T-helper 2 cell (primary cell): ENCODE data around the gene FAM53A.
"Not testable (repeated sequence)": the region's sequence is repeated elsewhere in the genome, so short reads cannot be mapped to it uniquely, and the experiment has no call there.

Experiments used
- DNase-seq, 5 experiments: peaks; one replicate each; pipeline versions ENCODE4 v3.0.0 to v3.0.0-alpha.2; 2012 to 2022

The FAM53A gene

DNA sequence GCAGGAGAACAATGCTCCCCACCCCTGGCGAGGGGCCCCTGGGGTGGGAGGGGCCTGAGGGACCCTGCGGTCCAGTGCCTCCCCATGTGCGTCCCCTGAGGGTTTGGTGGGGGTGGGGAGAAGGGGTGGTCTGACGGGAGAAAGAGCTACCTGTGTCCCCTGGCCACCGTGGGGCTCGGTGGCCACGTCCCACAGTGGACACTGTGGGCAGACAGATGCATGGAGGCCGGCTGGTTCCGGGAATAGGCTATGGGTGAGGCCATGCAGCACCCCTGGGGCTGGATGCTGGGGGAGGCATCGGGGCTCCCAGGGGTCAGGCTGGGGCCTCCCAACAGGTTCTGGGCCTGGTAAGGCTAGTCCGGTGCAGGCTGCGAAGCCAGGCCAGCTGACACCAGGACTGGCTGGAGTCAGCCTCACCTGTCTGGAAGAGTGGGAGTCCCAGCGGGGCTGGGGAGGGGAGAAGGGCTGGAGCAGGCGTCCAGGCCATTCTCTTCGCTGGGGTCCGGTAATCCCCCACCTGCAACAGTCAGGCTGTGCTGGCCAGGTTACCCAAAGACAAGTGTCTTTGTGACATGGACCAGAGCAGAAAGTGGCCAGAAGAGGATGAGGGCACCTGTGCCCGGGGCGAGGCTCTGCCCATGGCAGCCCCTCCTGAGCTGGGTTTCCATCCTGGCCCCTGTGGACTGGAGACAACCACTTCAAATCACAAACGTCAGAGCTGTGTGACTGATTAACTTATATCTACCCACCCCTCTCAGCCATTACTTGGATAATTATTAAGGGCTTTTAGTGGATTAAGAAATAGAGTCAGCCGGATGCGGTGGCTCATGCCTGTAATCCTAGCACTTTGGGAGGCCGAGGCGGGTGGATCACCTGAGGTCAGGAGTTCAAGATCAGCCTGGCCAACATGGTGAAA lies 1.4 kb upstream of the FAM53A start:
- no peak for DNase-seq

DNA sequence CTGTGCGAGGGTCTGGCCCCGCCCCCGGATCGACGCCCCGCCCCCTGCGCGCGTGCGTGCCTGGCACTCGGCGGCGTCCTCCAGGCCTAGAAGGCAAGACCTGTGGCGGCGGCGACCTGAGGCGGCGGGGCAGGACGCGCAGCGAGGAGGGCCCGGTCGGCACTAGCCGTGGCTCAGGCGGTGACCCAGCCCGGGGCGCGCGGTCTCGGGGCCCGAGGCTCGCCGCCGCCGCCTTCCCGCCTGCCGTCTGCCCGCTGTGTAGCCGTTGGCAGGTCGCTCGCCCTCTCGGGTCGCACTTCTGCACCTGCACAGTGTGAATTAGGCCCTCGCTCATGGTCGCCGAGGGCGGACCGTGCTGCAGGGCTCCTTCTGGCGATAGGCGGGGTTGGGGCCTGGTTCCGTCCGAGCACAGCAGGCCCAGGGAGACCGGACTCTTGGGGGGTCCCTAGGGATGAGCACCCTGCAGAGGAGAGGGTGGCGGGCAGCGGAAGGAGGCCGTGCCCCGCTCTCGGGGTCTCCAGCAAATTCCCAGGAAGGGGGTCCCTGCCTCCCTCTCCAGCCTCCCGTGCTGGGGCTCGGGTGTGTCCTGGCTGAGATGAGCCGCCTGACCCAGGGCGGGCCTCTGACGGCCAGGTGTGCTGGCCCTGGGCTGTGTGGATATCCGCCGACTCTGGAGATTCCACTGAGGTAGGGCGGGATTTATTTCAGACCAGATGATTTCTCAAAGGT lies 557 bp upstream of the FAM53A start:
- DNase-seq = peak in 2 of 5 experiments; percentile 92 to 95

DNA sequence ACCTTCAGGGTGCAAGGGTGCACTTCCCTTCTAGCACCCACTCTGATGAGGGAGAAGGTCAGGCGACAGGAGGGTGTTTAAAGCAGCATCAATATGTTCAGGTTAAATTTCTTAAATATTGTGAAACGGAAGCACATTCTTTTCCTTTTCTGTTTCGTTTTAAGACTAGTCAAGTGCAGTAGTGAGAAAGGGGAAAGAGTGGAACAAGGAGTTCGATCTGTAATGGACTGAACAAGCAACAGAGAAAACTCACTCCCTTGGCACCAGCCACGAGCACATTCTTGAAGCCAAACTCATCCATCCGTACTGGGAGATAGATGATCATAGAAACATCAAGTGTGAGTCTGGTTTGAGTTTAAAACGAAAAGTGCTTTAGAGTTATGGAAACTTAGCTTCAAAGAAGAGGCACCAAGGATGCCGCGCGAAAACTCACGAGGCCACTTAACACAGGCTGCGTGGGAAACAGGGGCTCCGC lies 815 bp downstream of the FAM53A start:
- DNase-seq = peak in 1 of 5 experiments; percentile 24

DNA sequence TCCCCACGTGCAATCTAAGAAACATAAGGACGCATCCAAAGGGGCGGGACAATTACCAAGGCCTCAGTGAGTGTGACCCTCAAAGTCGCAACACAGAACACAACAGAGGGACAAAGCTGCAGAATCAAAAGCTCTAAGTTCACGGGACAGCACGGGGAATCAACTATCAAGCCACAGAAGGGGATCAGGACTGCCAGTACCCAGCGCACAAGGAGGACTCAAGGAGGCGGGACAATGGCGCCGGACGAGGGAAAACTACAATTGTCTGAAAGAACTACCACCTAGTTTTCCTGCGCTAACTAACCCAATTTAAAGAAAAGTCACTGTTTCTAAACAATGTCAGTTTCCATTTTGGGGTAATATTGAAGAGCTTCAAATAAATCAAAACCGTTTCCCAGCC lies 1.3 kb downstream of the FAM53A start:
- no peak for DNase-seq

DNA sequence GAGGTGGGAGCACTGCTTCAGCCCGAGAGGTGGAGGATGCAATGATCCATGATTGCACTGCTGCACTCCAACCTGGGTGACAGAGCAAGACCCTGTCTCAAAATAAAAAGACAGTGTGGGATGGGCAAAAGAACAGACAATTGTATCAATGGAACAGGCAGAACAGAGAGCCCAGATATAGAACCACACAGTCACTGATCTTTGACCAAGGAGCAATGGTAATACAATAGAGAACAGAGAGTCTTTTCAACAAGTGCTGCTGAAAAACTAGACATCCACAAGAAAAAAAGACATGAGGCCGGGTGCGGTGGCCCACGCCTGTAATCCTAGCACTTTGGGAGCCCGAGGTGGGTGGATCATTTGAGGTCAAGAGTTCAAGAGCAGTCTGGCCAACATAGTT lies 5.9 kb downstream of the FAM53A start:
- no peak for DNase-seq

DNA sequence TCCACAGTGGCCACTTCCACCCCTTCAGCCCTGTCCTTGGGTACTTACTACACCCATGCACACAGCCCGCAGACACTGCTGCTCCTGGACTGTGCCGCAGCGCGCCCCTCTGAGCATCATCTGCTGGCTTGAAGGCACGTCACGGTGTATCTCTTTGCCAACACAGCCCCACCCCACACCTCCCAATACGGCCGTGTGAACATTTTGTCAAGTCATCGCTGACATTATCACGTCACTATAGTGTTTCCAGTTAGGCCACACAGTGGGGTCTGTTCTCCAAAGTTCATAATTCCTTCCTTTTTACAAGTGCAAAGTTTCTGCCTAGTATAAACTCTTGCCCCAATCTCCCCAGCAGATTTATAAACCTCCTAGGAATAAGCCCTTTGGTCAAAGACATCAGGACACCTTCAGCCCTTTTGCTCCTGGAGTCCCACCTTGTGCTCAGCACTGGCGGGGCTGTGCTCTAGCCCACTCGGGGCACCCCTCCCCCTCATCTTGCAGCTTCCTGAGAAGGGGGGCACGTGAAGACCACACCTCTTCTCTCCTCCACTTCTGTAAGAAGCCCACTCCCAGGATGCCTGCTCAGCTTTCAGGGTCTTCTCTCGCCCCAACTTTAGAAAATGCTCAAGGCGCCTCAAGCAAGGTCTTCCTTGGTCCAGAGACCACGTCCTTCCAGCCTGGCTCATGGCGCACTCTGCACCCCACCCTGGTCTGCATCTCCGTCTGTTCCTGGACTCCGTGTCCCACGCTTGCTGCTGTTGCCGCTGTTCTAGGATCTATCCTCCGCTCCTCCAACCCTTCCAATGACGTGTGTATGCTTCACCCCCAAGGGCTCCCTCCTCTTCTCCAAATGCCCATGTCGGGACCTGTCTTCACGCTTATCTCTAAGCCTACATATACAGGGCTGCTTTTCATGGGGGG lies 7.2 kb downstream of the FAM53A start:
- no peak for DNase-seq

DNA sequence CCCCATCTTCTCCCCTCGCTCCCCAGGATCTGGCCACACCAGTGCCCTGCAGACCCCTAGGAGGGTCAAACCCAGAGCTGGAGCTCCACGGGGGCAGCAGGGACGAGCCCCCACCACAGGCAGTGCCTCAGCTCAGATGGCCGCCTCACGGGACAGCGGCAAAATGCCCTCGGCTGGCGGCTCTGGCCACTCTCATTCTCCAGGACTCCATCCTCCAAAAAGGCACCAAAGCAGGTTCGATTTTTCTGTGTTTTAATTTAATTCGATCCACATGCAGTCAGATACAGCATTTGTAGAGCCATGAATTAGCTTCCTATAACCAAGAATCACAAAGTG lies 8.3 kb downstream of the FAM53A start:
- DNase-seq = no peak

DNA sequence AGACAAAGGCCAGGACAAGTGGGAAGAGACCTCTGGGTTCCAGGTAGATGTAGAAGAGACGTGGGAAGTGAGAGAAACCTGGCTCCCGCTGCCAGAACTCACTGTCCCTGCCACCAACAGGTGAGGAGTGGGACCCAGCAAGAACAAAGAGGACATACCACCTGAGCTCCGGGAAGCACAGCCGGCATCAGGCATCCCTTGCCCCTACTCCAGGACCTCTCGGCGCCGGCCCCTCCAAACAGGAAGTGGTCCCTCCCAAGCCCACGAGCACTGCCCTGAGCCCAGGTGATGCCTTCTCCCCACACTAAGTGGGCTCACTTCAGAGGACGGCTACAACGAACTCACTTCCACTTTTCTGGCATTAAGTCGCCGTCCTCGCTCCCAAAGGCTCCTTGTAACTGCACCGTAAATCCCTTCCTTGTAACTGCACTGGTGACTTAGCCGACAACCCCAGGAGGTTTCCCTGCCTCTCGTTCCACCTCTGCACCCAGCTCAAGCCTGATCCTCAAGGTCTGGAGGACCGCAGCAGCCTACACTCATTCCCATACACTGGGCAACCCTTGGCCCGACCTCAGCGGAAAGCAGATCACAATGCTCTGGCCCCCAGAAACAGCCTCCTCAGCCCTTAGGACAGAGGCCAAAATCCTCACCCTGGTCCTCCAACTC lies 8.8 kb downstream of the FAM53A start:
- no peak for DNase-seq

DNA sequence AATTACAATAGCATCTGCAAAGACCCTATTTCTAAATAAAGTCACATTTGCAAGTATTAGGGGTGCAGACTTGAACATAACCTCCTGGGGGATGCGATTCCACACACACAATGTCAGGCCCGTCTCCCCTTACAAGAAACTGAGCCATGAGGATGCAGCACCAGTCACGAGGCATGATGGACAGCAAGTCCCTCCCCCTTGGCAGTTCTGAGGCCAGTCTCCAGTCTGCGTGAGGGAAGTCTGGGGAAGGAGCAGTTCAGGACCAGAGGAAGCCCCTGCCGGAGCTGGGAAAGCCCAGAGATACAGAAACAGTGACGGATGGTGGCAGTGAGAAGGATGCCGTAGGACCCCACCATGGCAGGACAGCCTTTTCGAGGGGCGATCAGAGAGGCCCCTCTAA lies 9.4 kb downstream of the FAM53A start:
- no peak for DNase-seq

DNA sequence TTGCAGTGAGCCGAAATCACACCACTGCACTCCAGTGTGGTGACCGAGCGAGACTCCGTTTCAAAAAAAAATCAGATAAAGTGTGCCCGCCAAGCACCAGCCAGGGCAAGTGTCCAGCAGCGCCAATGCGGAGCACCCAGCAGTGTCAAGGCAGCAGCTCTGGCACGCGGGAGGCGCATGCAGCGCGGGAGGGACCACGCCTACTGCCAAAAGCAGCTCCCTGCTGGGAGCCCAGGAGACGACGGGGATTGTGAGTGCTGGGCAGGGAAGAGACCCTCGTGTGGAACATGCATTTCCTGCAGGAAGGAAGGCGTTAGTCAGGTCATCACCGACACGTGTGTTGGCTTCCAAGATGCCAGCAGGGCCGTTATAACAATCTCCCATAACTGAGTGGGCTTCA lies 10.4 kb downstream of the FAM53A start:
- no peak for DNase-seq

DNA sequence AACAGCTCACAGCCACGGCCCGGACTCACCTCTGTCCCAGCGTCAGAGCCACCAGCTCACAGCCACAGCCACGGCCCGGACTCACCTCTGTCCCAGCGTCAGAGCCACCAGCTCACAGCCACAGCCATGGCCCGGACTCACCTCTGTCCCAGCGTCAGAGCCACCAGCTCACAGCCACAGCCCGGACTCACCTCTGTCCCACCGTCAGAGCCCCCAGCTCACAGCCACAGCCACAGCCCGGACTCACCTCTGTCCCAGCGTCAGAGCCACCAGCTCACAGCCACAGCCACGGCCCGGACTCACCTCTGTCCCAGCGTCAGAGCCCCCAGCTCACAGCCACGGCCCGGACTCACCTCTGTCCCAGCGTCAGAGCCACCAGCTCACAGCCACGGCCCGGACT lies 13.1 kb downstream of the FAM53A start:
- DNase-seq = not testable (repeated sequence)

DNA sequence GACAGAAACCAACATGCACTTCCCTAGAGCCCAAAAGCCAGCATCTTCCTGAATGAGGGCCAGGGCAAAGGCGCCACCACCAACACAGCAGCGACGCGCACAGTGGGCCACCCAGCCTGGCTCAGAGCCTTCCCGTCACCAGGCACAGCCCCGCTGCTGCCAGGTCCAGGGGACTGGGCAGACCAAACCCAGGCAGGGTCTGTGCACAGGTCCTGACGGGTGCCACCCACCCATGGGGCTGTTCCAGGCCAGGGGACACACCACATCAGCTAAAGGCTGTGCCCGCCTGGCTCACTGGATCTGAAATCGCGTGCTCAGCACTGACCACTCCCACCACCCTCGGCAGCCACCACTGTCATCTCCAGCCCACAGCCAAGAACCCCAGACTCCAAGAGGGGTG lies 13.8 kb downstream of the FAM53A start:
- no peak for DNase-seq

DNA sequence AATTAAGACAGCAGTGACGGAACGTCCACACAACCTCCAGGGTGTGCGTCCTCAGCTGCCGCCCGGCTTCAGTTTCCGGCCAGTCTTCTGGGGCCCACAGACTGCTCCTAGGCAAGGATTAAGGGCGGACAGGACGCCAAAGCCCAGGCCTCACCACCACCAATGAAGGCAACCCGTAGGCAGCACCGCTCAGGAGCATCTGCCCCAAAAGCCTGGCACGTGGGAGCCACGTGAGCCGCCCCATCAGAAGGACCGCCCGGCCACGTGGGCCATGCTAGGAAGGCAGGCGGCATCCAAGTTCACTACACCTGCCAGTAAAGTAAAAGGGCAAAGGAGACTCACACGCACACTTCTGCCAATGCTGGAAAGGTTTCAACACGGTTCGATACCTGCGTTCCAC lies 14.3 kb downstream of the FAM53A start:
- DNase-seq = no peak

DNA sequence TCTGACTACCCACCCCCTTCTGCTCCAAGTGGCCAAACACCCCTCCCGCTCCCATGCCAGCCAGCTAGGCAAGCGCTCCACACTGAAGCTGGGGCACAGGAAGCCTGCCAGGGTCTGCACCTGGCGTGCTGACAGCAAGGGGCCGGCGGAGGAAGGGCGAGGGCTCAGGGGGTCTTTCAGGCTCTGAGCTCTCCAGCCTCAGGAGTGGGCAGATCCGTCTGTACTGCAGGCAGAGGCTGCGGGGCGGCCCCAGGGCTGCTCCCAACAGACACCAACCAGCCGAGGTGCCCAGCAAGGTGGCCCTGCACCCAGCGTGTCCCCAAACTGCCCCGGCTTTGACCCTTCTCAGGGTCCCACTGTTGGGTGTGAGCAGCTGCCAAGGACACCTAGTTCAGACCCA lies 14.8 kb downstream of the FAM53A start:
- DNase-seq = no peak

DNA sequence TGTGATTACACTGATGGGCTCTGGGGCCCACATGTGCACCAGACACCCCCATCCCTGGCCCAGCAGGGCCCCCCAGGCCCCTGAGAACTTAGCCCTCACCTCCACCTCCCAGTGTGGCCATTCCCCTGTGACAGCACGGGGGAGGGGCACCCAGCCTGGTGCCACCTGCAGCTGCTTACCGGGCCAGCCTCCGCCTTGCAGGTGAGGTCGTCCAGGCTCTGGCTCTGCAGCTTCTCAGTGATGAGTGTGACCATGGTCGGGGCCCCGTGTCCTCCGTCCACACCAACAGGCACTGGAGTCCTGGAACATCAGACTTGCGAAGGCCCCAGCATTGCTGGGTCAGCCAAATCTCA lies 15.6 kb downstream of the FAM53A start:
- DNase-seq = no peak

DNA sequence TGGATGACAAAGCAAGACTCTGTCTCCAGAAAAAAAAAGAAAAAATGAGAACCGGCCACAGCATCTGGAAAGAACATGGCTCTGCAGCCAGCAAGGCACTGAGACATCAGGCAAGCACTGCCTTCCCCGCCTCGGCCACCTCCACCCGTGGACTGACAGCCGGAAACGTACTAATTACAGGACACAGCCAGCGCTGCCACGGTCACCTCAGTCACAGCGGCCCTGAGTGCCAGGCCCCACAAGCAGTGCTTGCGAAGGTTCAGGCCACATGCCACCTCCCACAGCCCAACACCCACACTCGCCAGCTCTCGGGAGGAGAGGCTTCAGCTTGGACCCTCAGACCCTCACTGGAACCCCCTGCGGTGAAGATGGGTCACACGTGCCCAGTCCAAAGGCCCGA lies 16.8 kb downstream of the FAM53A start:
- DNase-seq = no peak

DNA sequence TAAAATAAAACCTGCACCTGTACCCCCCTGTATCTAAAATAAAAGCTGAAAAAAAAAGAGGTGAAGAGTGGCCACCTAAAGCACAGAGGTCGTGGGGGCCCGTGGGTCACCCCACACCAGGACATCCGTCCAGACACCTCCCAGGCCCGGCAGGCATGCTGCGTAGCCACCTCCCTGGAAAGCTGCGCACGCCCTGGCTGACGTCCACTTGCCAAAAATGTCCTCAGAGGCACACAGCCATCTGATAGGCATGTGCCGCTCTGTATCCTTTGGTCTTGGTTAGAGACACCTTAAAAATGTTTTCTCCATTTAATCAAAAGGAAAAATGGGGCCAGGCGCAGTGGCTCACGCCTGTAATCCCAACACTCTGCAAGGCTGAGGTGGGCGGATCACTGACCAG lies 17.7 kb downstream of the FAM53A start:
- DNase-seq = no peak

DNA sequence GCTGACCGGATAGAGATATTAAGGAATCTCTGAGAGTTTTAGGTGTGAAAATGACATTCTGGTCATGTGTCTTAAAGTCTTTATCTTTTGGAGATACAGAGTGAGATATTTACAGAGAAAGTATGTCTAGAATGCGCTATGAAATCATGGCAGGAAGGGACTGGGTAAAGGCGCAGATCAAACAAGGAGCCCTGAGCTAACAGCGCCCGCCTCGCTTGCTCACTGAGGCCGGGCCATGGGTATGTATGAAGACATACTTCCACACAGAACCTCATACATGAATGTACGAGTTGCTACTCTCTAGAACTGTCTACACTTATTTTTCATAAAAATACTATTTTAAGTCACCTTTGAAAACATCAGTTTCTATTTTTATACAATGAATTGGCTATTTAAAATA lies 20.0 kb downstream of the FAM53A start:
- no peak for DNase-seq

DNA sequence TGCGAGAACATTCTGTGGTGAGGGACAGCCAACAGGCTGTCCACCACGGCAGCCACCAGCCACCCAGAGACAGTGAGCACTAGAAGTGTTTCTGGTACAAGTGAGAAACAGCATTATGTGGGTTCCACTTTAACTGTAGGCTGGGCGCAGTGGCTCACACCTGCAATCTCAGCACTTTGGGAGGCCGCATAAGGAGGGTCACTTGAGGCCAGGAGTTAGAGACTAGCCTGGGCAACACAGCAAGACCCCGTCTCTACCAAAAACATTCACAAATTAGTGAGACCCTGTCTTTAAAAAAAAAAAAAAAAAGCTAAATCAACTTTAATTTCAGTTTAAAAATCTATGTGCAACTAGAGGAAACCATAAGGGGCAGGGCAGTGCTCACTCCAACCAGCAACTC lies 20.6 kb downstream of the FAM53A start:
- DNase-seq = no peak

DNA sequence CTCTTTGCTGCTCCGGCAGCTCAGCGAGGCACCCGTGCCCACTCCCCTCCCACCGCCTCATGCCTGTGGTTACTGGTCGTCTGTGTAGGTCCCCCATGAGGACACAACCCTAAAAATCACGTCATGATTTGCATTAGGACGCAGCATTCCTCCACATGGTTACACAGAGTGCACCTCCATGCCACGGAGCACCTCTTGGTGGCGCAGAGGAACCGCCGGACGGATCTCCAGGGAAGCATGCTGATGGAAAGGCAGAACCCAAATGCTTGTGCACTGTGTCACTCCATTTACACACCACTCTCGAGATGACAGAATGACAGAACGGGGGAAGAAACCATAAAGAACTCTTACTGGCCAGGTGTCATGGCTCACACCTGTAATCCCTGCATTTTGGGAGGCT lies 22.4 kb downstream of the FAM53A start:
- DNase-seq = no peak

DNA sequence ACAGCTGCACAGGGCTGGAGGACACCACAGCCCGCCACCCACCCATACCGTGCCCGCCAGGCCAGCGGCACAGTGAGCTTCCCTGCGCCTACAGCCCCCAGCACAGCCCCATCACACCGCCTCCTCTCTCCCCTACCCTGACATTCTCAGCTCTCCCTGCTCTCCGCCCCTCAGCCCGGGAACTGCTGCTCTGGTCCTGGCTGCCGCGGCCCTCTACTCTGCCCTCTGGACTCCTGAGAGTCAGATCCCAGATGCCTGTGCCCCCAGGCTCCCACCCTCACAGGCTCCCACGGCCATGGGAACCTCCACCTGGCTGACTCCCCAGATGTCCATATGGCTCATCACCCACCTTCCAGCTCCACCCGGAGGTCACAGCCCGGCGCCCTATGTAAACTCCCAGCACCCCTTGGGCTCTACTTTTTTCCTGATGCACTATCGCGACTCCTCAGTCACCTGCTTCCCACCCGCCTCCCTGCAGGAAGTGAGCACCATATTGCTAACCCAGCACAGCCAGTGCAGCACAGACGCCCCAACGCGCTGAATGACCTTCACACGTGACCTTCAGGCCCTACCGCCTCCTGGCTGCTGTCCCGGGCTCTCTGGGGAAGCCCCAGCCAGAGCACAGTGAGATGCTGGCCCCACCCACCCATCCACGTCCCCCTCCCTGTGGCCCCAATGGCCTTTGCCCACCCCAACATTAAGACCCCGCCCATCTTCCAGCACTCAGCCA lies 23.0 kb downstream of the FAM53A start:
- DNase-seq = no peak
